GM12878 (cell line): ENCODE data around the gene RPL37A.

Source experiments
- ATF3 ChIP-seq: IDR thresholded peaks from 2 replicates; pipeline ENCODE4 v1.6.1; 2011; ENCODE audit warnings: low read depth, mild to moderate bottlenecking, low read length, moderate library complexity, borderline replicate concordance; ENCODE audit errors: extremely low read depth
- BHLHE40 ChIP-seq, 2 experiments: fragments of 450-650 bp in 1 of 2; IDR thresholded peaks; 2 replicates each; pipeline ENCODE4 v1.6.1; 2011 to 2017; ENCODE audit warnings: low read depth in 2 of 2, borderline replicate concordance in 1 of 2, improper control_type of control experiment in 1 of 2, low read length in 1 of 2, mild to moderate bottlenecking in 1 of 2
- DPF2 ChIP-seq: fragments of 450-650 bp; IDR thresholded peaks from 2 replicates; pipeline ENCODE4 v1.6.1; 2017; ENCODE audit warnings: mild to moderate bottlenecking
- ELK1 ChIP-seq: IDR thresholded peaks from 2 replicates; pipeline ENCODE4 v1.6.1; 2012; ENCODE audit warnings: low read depth, low read length, improper control_type of control experiment
- EZH2 ChIP-seq: IDR thresholded peaks from 2 replicates; pipeline ENCODE4 v1.6.1; 2012; ENCODE audit warnings: low read depth, mild to moderate bottlenecking, control low read depth, inconsistent platforms, low read length, borderline replicate concordance; ENCODE audit not compliant: control insufficient read depth
- KAT2A ChIP-seq: conservative IDR thresholded peaks from 2 replicates; pipeline ENCODE4 v1.6.1; 2011; ENCODE audit warnings: low read depth, low read length; ENCODE audit not compliant: control insufficient read depth
- NFYB ChIP-seq: IDR thresholded peaks from 2 replicates; pipeline ENCODE4 v1.6.1; 2011; ENCODE audit warnings: low read depth, mild to moderate bottlenecking, low read length, improper control_type of control experiment, moderate library complexity; ENCODE audit not compliant: insufficient read depth
- NRF1 ChIP-seq: conservative IDR thresholded peaks from 2 replicates; pipeline ENCODE4 v1.6.1; 2011; ENCODE audit warnings: mild to moderate bottlenecking, low read depth, low read length, improper control_type of control experiment
- POLR2A ChIP-seq: IDR thresholded peaks from 2 replicates; pipeline ENCODE4 v1.6.1; 2011; ENCODE audit warnings: low read depth, mild to moderate bottlenecking, low read length
- SMC3 ChIP-seq: IDR thresholded peaks from 2 replicates; pipeline ENCODE4 v1.6.1; 2011; ENCODE audit warnings: low read length, improper control_type of control experiment, borderline replicate concordance
- SP1 ChIP-seq: IDR thresholded peaks from one replicate; pipeline ENCODE4 v1.6.1; 2011; ENCODE audit warnings: low read depth, low read length
- TAF1 ChIP-seq: IDR thresholded peaks from 2 replicates; pipeline ENCODE4 v1.6.1; 2011; ENCODE audit warnings: mild to moderate bottlenecking, low read depth, low read length, borderline replicate concordance
- TF ChIP-seq, protein P1 (sequence below), 3 experiments: IDR thresholded peaks in 2 of 3; conservative IDR thresholded peaks in 1 of 3; 2 replicates each; pipeline ENCODE4 v1.5.1; 2011; ENCODE audit warnings: low read depth in 3 of 3, low read length in 3 of 3, mild to moderate bottlenecking in 3 of 3, control low read depth in 2 of 3, moderate library complexity in 2 of 3, inconsistent platforms in 1 of 3, mixed read lengths in 1 of 3; ENCODE audit not compliant: control insufficient read depth in 2 of 3, insufficient read depth in 1 of 3; ENCODE audit errors: extremely low read depth in 1 of 3
- TF ChIP-seq, protein P2 (sequence below): IDR thresholded peaks from 2 replicates; pipeline ENCODE4 v1.6.1; 2011; ENCODE audit warnings: borderline replicate concordance, low read depth, mild to moderate bottlenecking, moderate library complexity, low read length; ENCODE audit not compliant: insufficient read depth, poor library complexity, severe bottlenecking

- TF ChIP-seq EZH2 (no peak), POLR2A (no peak), TAF1 (no peak), NFYB (no peak), DPF2 (no peak), SP1 (no peak), ATF3 (no peak), BHLHE40 (IDR thresholded peaks at IDR 0.05; ENCODE audit: borderline replicate concordance in 1 of 2, low read depth in 2 of 2, low read length in 1 of 2) (no peak), KAT2A (no peak), NRF1 (no peak), SMC3 (no peak), ELK1 (no peak)
- TF ChIP-seq, protein P1, sequence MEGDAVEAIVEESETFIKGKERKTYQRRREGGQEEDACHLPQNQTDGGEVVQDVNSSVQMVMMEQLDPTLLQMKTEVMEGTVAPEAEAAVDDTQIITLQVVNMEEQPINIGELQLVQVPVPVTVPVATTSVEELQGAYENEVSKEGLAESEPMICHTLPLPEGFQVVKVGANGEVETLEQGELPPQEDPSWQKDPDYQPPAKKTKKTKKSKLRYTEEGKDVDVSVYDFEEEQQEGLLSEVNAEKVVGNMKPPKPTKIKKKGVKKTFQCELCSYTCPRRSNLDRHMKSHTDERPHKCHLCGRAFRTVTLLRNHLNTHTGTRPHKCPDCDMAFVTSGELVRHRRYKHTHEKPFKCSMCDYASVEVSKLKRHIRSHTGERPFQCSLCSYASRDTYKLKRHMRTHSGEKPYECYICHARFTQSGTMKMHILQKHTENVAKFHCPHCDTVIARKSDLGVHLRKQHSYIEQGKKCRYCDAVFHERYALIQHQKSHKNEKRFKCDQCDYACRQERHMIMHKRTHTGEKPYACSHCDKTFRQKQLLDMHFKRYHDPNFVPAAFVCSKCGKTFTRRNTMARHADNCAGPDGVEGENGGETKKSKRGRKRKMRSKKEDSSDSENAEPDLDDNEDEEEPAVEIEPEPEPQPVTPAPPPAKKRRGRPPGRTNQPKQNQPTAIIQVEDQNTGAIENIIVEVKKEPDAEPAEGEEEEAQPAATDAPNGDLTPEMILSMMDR (IDR thresholded peaks at IDR 0.05 in 2 of 3, conservative IDR thresholded peaks at IDR 0.05 in 1 of 3; ENCODE audit: control insufficient read depth in 2 of 3, extremely low read depth in 1 of 3, insufficient read depth in 1 of 3, low read depth in 3 of 3, low read length in 3 of 3) = no peak
- TF ChIP-seq, protein P2, sequence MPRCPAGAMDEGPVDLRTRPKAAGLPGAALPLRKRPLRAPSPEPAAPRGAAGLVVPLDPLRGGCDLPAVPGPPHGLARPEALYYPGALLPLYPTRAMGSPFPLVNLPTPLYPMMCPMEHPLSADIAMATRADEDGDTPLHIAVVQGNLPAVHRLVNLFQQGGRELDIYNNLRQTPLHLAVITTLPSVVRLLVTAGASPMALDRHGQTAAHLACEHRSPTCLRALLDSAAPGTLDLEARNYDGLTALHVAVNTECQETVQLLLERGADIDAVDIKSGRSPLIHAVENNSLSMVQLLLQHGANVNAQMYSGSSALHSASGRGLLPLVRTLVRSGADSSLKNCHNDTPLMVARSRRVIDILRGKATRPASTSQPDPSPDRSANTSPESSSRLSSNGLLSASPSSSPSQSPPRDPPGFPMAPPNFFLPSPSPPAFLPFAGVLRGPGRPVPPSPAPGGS = no peak
Measured at GRCh38 chr2:216497382-216498069, 1.1 kb upstream of the RPL37A start.
